ENCODE data around the gene CSE1L. TPM values are rescaled to one million over a fixed set of nuclear protein-coding genes. Genes with fewer than 3 reads are reported as not detected.
"Not testable (repeated sequence)": the region's sequence is repeated elsewhere in the genome, so short reads cannot be mapped to it uniquely, and the experiment has no call there.

The CSE1L gene
- total and polyA plus RNA-seq, 4 donors, result 74.5 to 131 (median 88.3) TPM

- 87% methylated on average over 5 of the region's 8 CpGs for WGBS (ENCODE audit: insufficient coverage)
- not testable (repeated sequence) for H3K4me3 ChIP-seq (ENCODE audit: low read depth, low read length); H3K27ac ChIP-seq (ENCODE audit: low read depth, low read length); DNase-seq (ENCODE audit: low read depth in 4 of 6, low spot score in 6 of 6); H3K4me1 ChIP-seq (ENCODE audit: control insufficient read depth, insufficient read depth, low read length); H3K9me3 ChIP-seq (ENCODE audit: control insufficient read depth, insufficient read depth, low read length); H3K27me3 ChIP-seq (ENCODE audit: control insufficient read depth, insufficient read depth, low read length)
- H3K36me3 ChIP-seq (ENCODE audit: control insufficient read depth, insufficient read depth, low read length), result peaks cover 32% of the 10 kb centered on the region
Measured at GRCh38 chr20:49134797-49135196, 88.7 kb downstream of the CSE1L start.

- no peak for DNase-seq (ENCODE audit: low read depth in 4 of 6, low spot score in 6 of 6)
- Histone ChIP-seq H3K27ac (ENCODE audit: low read depth, low read length) (no peak overlapping the region), H3K27me3 (ENCODE audit: control insufficient read depth, insufficient read depth, low read length) (no peaks in the 10 kb centered on the region), H3K4me3 (ENCODE audit: low read depth, low read length) (no peak overlapping the region), H3K4me1 (ENCODE audit: control insufficient read depth, insufficient read depth, low read length) (peaks cover 5% of the 10 kb centered on the region), H3K9me3 (ENCODE audit: control insufficient read depth, insufficient read depth, low read length) (no peaks in the 10 kb centered on the region), H3K36me3 (ENCODE audit: control insufficient read depth, insufficient read depth, low read length) (peaks cover 29% of the 10 kb centered on the region)
- WGBS (ENCODE audit: insufficient coverage), result 96% methylated on average over 10 of the region's 15 CpGs
Measured at GRCh38 chr20:49136817-49137571, 90.9 kb downstream of the CSE1L start.

DNA sequence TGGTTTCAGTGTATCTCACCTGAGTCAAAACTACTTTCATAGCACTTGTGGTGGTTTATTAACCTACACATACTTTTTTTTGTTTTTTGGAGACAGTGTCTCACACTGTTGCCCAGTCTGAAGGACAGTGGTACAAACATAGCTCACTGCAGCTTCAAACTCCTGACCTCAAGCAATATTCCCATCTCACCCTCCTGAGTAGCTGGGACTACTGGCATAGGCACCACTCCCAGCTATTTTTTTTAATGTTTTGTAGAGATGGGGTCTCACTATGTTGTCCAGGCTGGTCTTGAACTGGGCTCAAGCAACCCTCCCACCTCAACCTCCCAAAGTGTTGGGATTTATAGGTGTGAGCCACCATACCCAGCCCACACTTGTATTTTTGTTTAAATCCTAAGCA lies 92.3 kb downstream of the CSE1L start:
- peaks cover 20% of the 10 kb centered on the region for H3K36me3 ChIP-seq (ENCODE audit: control insufficient read depth, insufficient read depth, low read length)
- H3K9me3 ChIP-seq (ENCODE audit: control insufficient read depth, insufficient read depth, low read length), result no peaks in the 10 kb centered on the region
- no peak overlapping the region for H3K27ac ChIP-seq (ENCODE audit: low read depth, low read length)
- DNase-seq (ENCODE audit: low read depth in 4 of 6, low spot score in 6 of 6), result no peak
- no peaks in the 10 kb centered on the region for H3K27me3 ChIP-seq (ENCODE audit: control insufficient read depth, insufficient read depth, low read length)
- peaks cover under 1% of the 10 kb centered on the region for H3K4me1 ChIP-seq (ENCODE audit: control insufficient read depth, insufficient read depth, low read length)
- H3K4me3 ChIP-seq (ENCODE audit: low read depth, low read length), result no peak overlapping the region

GRCh38 chr20:49140411-49140810 lies 94.3 kb downstream of the CSE1L start:
- H3K27me3 ChIP-seq (ENCODE audit: control insufficient read depth, insufficient read depth, low read length), result no peaks in the 10 kb centered on the region
- no peak overlapping the region for H3K4me3 ChIP-seq (ENCODE audit: low read depth, low read length)
- WGBS (ENCODE audit: insufficient coverage), result 75% methylated on average over 1 of the region's 2 CpGs
- peaks cover 12% of the 10 kb centered on the region for H3K36me3 ChIP-seq (ENCODE audit: control insufficient read depth, insufficient read depth, low read length)
- no peaks in the 10 kb centered on the region for H3K9me3 ChIP-seq (ENCODE audit: control insufficient read depth, insufficient read depth, low read length)
- H3K4me1 ChIP-seq (ENCODE audit: control insufficient read depth, insufficient read depth, low read length), result no peaks in the 10 kb centered on the region
- no peak for DNase-seq (ENCODE audit: low read depth in 4 of 6, low spot score in 6 of 6)
- no peak overlapping the region for H3K27ac ChIP-seq (ENCODE audit: low read depth, low read length)

- WGBS (ENCODE audit: insufficient coverage), result 79% methylated on average over 2 of the region's 2 CpGs
- Histone ChIP-seq H3K4me3 (ENCODE audit: low read depth, low read length) (no peak overlapping the region), H3K4me1 (ENCODE audit: control insufficient read depth, insufficient read depth, low read length) (no peaks in the 10 kb centered on the region), H3K27ac (ENCODE audit: low read depth, low read length) (no peak overlapping the region), H3K9me3 (ENCODE audit: control insufficient read depth, insufficient read depth, low read length) (no peaks in the 10 kb centered on the region), H3K27me3 (ENCODE audit: control insufficient read depth, insufficient read depth, low read length) (no peaks in the 10 kb centered on the region), H3K36me3 (ENCODE audit: control insufficient read depth, insufficient read depth, low read length) (peaks cover 12% of the 10 kb centered on the region)
- no peak for DNase-seq (ENCODE audit: low read depth in 4 of 6, low spot score in 6 of 6)
Measured at GRCh38 chr20:49140834-49141233, 94.7 kb downstream of the CSE1L start.

Small RNA genes within 50 kb of the gene (small RNA-seq; reads per million reads assigned to genes)
- gene SNAP23P1 (ENCODE audit: low replicate concordance), result not detected

Other genes starting within 250 kb of the CSE1L start
- 10 to 100 TPM; 46.7 to 59.4 TPM for gene PREX1, start 218.3 kb upstream of the CSE1L start, total RNA-seq
- 10 to 100 TPM; 86.5 to 99.1 TPM for gene PREX1, start 218.3 kb upstream of the CSE1L start, polyA plus RNA-seq (ENCODE audit: insufficient read length in 2 of 2)
- 10 to 100 TPM; 24.3 to 45.1 TPM for gene ARFGEF2, start 124.6 kb upstream of the CSE1L start, total RNA-seq
- 10 to 100 TPM; 13.5 to 16.5 TPM for gene ARFGEF2, start 124.6 kb upstream of the CSE1L start, polyA plus RNA-seq (ENCODE audit: insufficient read length in 2 of 2)
- gene STAU1, start 142.0 kb downstream of the CSE1L start, total RNA-seq, result 10 to 100 TPM; 54.2 to 54.9 TPM
- gene STAU1, start 142.0 kb downstream of the CSE1L start, polyA plus RNA-seq (ENCODE audit: insufficient read length in 2 of 2), result 100 to 1,000 TPM in 1 of 2 donors, 10 to 100 TPM in 1; 93.2 to 113 TPM
- gene DDX27, start 173.1 kb downstream of the CSE1L start, total RNA-seq, result 10 to 100 TPM; 17.0 to 31.0 TPM
- gene DDX27, start 173.1 kb downstream of the CSE1L start, polyA plus RNA-seq (ENCODE audit: insufficient read length in 2 of 2), result 10 to 100 TPM; 28.2 to 32.9 TPM
- 10 to 100 TPM; 16.6 to 26.5 TPM for gene ZNFX1, start 231.7 kb downstream of the CSE1L start, total RNA-seq
- 10 to 100 TPM; 14.2 to 15.3 TPM for gene ZNFX1, start 231.7 kb downstream of the CSE1L start, polyA plus RNA-seq (ENCODE audit: insufficient read length in 2 of 2)

Data from spinal cord (tissue), 10 donors.